HL-60 (cell line): ENCODE measurements around the gene ANXA2R.

Experiments used
- CTCF ChIP-seq: IDR thresholded peaks from one replicate; pipeline ENCODE4 v1.5.1; 2011; ENCODE audit warnings: low read length, control low read depth, inconsistent platforms; ENCODE audit not compliant: insufficient read depth
- GABPA ChIP-seq: IDR thresholded peaks from 2 replicates; pipeline ENCODE4 v1.6.1; 2012; ENCODE audit warnings: low read depth
- POLR2AphosphoS5 ChIP-seq: IDR thresholded peaks from 2 replicates; pipeline ENCODE4 v1.6.1; 2012; ENCODE audit warnings: low read depth
- REST ChIP-seq: IDR thresholded peaks from 2 replicates; pipeline ENCODE4 v1.6.1; 2012; ENCODE audit warnings: low read depth; ENCODE audit not compliant: insufficient replicate concordance
- SPI1 ChIP-seq: IDR thresholded peaks from 2 replicates; pipeline ENCODE4 v1.6.1; 2012; ENCODE audit warnings: low read depth, mild to moderate bottlenecking, borderline replicate concordance

DNA sequence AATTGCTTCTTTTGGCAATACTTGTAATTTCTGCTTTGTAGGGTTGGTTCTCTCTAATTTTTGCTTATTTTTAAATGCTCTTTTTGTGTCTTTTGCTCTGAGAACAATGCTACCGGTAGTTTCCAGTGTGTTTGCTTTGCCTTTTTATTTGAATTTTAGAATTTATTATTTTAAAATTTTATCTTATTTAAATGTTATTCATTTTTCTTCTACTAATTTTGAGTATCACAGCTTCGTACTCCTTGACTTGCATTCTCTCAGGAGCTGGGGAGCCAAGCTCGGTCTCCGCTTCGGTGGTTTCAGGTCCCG lies 45.9 kb downstream of the ANXA2R start:
- TF ChIP-seq CTCF (no peak), POLR2AphosphoS5 (no peak), REST (no peak), SPI1 (no peak), GABPA (no peak)
